Esophagus muscularis mucosa (tissue), 4 donors: ENCODE results near the gene NOS3.

Source experiments
- EP300 ChIP-seq: sonication (generic); formaldehyde crosslinking; IDR thresholded peaks from one replicate; pipeline ENCODE4 v1.6.1; 2017; ENCODE audit warnings: antibody characterized with exemption
- POLR2A ChIP-seq: fragments of 450-650 bp; IDR thresholded peaks from one replicate; pipeline ENCODE4 v1.6.1; 2017; ENCODE audit warnings: antibody characterized with exemption, moderate library complexity, mild to moderate bottlenecking, low read depth
- POLR2AphosphoS5 ChIP-seq, 2 donors: sonication (generic); formaldehyde crosslinking; IDR thresholded peaks; one replicate each; pipeline ENCODE4 v1.6.1; 2017; ENCODE audit warnings: antibody characterized with exemption in 2 of 2
- TF ChIP-seq, protein P1 (sequence below), 3 experiments: fragments of 200-600 bp in 2 of 3; fragments of 450-650 bp in 1 of 3; sonication (generic) in 2 of 3; IDR thresholded peaks; one replicate each; pipeline ENCODE4 v1.5.1; 2017 to 2019; ENCODE audit warnings: antibody characterized with exemption in 3 of 3, mild to moderate bottlenecking in 2 of 3, moderate library complexity in 1 of 3

DNA sequence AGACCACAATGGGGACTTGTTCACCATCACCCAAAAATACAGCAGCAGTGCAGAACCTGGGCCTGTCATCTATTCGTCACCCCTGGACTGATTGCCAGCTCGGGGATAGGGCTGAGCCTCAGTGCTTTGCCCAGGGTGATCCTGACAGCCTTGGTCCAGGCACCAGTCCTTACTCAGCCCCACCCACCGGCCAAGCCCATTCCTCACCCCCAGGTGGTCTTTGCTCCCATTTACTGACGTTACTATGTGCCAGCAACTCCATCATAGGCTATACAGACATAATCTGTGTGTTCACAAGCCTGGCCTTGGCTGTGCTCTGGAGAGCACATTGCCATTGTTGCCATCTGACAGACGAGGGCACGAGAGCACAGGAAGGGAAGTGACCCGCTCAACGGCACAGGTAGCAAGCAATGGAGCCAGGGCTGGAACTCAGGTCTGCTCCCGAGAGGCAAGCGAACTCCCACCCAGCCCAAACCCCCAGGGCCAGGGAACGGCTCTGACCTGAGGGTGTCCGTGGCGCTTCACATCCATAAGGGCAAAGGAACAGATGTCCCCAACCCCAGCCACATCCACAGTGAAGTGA is 26.6 kb downstream of the NOS3 start:
- no peak for TF ChIP-seq POLR2A
- TF ChIP-seq, protein P1, sequence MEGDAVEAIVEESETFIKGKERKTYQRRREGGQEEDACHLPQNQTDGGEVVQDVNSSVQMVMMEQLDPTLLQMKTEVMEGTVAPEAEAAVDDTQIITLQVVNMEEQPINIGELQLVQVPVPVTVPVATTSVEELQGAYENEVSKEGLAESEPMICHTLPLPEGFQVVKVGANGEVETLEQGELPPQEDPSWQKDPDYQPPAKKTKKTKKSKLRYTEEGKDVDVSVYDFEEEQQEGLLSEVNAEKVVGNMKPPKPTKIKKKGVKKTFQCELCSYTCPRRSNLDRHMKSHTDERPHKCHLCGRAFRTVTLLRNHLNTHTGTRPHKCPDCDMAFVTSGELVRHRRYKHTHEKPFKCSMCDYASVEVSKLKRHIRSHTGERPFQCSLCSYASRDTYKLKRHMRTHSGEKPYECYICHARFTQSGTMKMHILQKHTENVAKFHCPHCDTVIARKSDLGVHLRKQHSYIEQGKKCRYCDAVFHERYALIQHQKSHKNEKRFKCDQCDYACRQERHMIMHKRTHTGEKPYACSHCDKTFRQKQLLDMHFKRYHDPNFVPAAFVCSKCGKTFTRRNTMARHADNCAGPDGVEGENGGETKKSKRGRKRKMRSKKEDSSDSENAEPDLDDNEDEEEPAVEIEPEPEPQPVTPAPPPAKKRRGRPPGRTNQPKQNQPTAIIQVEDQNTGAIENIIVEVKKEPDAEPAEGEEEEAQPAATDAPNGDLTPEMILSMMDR (IDR thresholded peaks at IDR 0.05), result no peak
- TF ChIP-seq POLR2AphosphoS5 (IDR thresholded peaks at IDR 0.05), result no peak
- TF ChIP-seq EP300, result no peak
